Measurements from ENCODE around the gene NLRP14.

Gene NLRP14

GRCh38 chr11:7021318-7021717 lies 1.0 kb downstream of the NLRP14 start:
- no peak overlapping the region for H3K4me3 ChIP-seq (ENCODE audit: low read length)
- TF ChIP-seq, protein P1, sequence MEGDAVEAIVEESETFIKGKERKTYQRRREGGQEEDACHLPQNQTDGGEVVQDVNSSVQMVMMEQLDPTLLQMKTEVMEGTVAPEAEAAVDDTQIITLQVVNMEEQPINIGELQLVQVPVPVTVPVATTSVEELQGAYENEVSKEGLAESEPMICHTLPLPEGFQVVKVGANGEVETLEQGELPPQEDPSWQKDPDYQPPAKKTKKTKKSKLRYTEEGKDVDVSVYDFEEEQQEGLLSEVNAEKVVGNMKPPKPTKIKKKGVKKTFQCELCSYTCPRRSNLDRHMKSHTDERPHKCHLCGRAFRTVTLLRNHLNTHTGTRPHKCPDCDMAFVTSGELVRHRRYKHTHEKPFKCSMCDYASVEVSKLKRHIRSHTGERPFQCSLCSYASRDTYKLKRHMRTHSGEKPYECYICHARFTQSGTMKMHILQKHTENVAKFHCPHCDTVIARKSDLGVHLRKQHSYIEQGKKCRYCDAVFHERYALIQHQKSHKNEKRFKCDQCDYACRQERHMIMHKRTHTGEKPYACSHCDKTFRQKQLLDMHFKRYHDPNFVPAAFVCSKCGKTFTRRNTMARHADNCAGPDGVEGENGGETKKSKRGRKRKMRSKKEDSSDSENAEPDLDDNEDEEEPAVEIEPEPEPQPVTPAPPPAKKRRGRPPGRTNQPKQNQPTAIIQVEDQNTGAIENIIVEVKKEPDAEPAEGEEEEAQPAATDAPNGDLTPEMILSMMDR (conservative IDR thresholded peaks at IDR 0.05; ENCODE audit: low read depth, low read length): no peak
- no peak for DNase-seq (ENCODE audit: low read depth)

GRCh38 chr11:7028141-7028540 lies 7.9 kb downstream of the NLRP14 start:
- no peak for DNase-seq (ENCODE audit: low read depth)
- no peak overlapping the region for H3K4me3 ChIP-seq (ENCODE audit: low read length)
- TF ChIP-seq, protein P1 (conservative IDR thresholded peaks at IDR 0.05; ENCODE audit: low read depth, low read length): no peak

DNA sequence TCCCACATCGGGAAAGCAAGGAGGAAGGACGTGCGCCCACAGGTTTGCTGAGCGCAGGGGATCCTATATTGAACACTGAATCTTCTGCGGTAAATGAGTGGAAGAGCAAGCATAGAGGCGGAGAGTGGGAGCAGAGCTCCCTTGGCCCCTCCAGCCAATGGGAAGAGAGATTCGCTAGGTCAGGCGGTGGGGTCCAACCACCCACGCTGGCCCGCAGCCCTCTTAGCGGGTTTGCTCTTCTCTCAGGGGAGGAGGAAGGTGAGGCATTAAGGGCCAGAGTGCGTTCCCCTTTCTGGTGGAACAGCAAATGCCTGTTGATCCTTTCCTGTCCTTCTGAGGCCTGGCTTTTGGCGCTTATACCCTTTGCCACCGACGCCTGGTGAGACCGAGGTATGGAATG lies 10.6 kb downstream of the NLRP14 start:
- TF ChIP-seq, protein P1 (conservative IDR thresholded peaks at IDR 0.05; ENCODE audit: low read depth, low read length): no peak
- no peak for DNase-seq (ENCODE audit: low read depth)
- H3K4me3 ChIP-seq (ENCODE audit: low read length): no peak overlapping the region

- TF ChIP-seq, protein P1 (conservative IDR thresholded peaks at IDR 0.05; ENCODE audit: low read depth, low read length): no peak
- H3K4me3 ChIP-seq (ENCODE audit: low read length): no peak overlapping the region
- DNase-seq (ENCODE audit: low read depth): no peak
These were observed 11.2 kb downstream of the NLRP14 start for GRCh38 chr11:7031471-7031871.

DNA sequence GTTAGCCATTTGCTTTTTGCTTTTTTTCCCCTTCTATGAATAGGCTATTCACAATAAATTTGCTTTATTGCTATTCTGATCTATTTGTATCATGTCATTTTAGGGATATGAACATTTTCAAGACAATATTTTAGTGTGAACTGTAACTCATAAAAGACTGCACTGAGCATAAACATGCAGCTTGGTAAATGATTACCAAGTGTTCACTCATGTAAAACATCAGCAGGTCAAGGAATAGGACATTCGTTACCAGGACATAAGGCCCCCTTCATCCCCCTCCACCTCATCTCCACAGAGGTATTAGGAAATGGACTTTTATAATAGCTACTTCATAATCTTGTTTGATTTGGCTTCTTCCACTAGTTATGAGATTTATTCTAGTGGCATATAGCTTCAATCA lies 12.4 kb downstream of the NLRP14 start:
- TF ChIP-seq, protein P1 (conservative IDR thresholded peaks at IDR 0.05; ENCODE audit: low read depth, low read length): no peak
- DNase-seq (ENCODE audit: low read depth): no peak
- no peak overlapping the region for H3K4me3 ChIP-seq (ENCODE audit: low read length)

GRCh38 chr11:7034019-7034418 lies 13.7 kb downstream of the NLRP14 start:
- no peak overlapping the region for H3K4me3 ChIP-seq (ENCODE audit: low read length)
- TF ChIP-seq, protein P1 (conservative IDR thresholded peaks at IDR 0.05; ENCODE audit: low read depth, low read length): no peak
- no peak for DNase-seq (ENCODE audit: low read depth)

- no peak for DNase-seq (ENCODE audit: low read depth)
- H3K4me3 ChIP-seq (ENCODE audit: low read length): no peak overlapping the region
- TF ChIP-seq, protein P1 (conservative IDR thresholded peaks at IDR 0.05; ENCODE audit: low read depth, low read length): no peak
These were observed 26.3 kb downstream of the NLRP14 start for GRCh38 chr11:7046474-7047175.
